NCI-H2196 treated with DMSO at 0.1 percent for 48 hours (cell line): ENCODE results near the gene S100A16.
"Not testable (repeated sequence)": the region's sequence is repeated elsewhere in the genome, so short reads cannot be mapped to it uniquely, and the experiment has no call there.

Experiments
- DNase-seq: peaks from one replicate; lab custom pipeline; 2025; ENCODE audit not compliant: unreplicated experiment; lab: John Stamatoyannopoulos, UW

Gene S100A16

GRCh38 chr1:153565529-153566374, 47.2 kb downstream of the S100A16 start, which contains the start of gene S100A2:
Gene S100A2 (minus strand): TSS chr1:153565844. CDS start chr1:153563877, 1,967 bp downstream.
- no peak for DNase-seq

GRCh38 chr1:153563991-153564390, 48.9 kb downstream of the S100A16 start:
- DNase-seq, result no peak

DNA sequence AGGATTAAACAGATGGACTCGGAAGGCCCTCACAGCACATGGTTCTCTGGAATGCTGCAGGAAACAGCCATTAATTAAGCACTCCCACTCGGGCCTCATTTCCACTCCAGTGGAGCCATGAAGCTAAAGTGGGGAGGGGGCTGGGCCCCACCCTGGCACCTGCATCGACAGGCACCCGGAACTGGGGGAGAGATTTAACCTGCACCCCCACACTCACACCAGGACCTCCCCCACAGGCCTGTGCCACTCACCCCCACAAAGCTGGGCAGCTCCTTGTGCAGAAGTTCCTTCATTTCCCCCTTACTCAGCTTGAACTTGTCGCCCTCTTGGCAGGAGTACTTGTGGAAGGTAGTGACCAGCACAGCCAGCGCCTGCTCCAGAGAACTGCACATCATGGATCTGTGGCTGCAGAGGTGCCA, 49.4 kb downstream of the S100A16 start:
- no peak for DNase-seq

DNA sequence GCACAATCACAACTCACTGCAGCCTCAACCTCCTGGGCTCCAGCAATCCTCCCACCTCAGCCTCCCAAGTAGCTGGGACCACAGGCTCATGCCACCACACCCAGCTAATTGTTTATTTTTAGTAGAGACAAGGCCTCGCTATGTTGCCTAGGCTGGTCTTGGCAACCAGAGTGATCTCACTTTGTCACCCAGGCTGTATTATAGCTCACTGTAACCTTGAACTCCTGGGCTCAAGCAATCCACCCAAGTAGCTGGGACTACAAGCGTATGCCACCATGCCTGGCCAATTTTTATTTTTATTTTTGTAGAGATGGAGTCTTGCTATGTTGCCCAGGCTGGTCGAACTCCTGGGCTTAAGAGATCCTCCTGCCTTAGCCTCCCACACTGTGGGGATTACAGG, 50.9 kb downstream of the S100A16 start:
- DNase-seq, result not testable (repeated sequence)

DNA sequence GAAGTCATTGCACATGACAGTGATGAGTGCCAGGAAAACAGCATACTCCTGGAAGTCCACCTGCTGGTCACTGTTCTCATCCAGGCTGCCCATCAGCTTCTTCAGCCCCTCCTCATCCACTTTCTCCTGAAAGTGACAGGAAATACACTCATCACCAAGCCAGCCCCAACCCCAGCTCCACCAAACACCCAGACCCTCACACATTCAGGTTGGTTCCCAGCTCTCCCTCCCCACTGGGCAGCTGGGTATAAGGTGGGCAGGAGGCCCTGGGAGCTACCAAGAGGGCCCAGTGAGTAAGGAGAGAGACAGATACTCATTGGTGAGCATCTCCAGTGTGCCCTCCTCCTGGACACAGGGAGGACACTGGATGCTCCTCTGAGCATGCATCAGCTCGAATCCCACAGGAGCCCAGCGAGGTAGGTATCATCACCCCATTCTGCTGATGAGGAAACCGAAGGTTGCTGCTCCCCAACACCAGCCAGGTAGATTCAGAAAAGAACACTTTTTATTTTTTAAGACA, 51.4 kb downstream of the S100A16 start:
- DNase-seq, result no peak

GRCh38 chr1:153560771-153561465, 52.0 kb downstream of the S100A16 start:
- no peak for DNase-seq

DNA sequence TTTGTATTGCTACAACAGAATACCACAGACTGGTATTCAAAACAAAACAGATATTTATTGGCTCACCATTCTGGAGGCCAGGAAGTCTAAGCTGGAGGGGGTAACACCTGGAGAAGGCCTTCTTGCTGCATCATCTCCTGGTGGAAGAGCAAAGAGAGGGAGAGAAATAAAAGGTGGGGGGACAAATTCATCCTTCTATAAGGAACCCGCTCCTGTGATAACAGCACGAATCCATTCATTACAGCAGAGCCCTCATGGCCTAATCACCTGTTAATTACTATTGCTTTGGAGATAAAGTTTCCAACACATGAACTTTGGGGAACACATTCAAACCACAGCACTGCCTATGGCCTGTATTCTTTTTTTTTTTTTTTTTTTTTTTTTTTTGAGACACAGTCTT, 52.7 kb downstream of the S100A16 start:
- DNase-seq, result no peak

- no peak for DNase-seq
These were observed 55.1 kb downstream of the S100A16 start for GRCh38 chr1:153557877-153558276.
